ENCODE results near the gene ZNHIT2.
"Not testable (repeated sequence)": the region's sequence is repeated elsewhere in the genome, so short reads cannot be mapped to it uniquely, and the experiment has no call there.

ZNHIT2 gene

DNA sequence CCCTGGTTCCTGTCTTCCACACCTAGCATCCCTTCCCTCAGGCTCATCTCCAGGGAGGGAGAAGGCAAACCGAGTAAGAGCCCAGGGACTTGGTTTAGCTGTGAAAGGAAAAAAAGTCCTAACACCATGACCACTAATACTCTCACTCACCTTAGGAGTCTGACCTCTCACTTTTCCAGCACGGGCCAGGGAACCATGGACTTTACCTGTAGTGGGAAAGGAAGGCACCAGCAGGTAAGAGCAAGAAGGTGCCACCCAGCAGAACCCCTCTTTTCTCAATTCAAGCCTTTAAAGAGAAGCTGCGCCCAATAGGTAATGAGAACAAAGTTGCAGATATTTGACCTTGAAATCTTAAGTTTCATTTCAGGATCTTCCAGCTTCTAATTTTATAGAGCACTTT lies 3.3 kb upstream of the ZNHIT2 start:
- Histone ChIP-seq H3K4me2 (ENCODE audit: low read length) (peak overlapping the region; percentile 86), H3K4me1 (ENCODE audit: control insufficient read depth, low read length) (peaks cover 62% of the 10 kb centered on the region), H3K27ac (ENCODE audit: low read depth, low read length) (peak overlapping the region; percentile 86), H3K36me3 (ENCODE audit: control insufficient read depth, low read length) (peaks cover 85% of the 10 kb centered on the region), H3K4me3 (ENCODE audit: low read length) (peak overlapping the region; percentile 100), H3K9me3 (ENCODE audit: control insufficient read depth, insufficient read depth, low read length) (no peaks in the 10 kb centered on the region), H3K79me2 (ENCODE audit: control insufficient read depth, low read length) (peaks cover 77% of the 10 kb centered on the region), H3F3A (ENCODE audit: control insufficient read depth, insufficient read depth) (peaks cover 47% of the 10 kb centered on the region), H3K9me2 (replicated peaks; ENCODE audit: control insufficient read depth, low read length) (no peaks in the 10 kb centered on the region), H4K20me1 (ENCODE audit: control insufficient read depth, insufficient read depth, low read depth, low read length) (peaks cover 3% of the 10 kb centered on the region; the same call in 1 of the 2 replicates), H3K27me3 (ENCODE audit: control insufficient read depth, low read length) (no peaks in the 10 kb centered on the region)
- TF ChIP-seq, protein P1, sequence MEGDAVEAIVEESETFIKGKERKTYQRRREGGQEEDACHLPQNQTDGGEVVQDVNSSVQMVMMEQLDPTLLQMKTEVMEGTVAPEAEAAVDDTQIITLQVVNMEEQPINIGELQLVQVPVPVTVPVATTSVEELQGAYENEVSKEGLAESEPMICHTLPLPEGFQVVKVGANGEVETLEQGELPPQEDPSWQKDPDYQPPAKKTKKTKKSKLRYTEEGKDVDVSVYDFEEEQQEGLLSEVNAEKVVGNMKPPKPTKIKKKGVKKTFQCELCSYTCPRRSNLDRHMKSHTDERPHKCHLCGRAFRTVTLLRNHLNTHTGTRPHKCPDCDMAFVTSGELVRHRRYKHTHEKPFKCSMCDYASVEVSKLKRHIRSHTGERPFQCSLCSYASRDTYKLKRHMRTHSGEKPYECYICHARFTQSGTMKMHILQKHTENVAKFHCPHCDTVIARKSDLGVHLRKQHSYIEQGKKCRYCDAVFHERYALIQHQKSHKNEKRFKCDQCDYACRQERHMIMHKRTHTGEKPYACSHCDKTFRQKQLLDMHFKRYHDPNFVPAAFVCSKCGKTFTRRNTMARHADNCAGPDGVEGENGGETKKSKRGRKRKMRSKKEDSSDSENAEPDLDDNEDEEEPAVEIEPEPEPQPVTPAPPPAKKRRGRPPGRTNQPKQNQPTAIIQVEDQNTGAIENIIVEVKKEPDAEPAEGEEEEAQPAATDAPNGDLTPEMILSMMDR (IDR thresholded peaks at IDR 0.05; ENCODE audit: low read depth, low read length, poor library complexity, severe bottlenecking), result no peak
- TF ChIP-seq EZH2phosphoT487 (IDR thresholded peaks at IDR 0.05; ENCODE audit: borderline replicate concordance, low read length), result no peak

- peaks cover 3% of the 10 kb centered on the region; the same call in 1 of the 2 replicates for H4K20me1 ChIP-seq (ENCODE audit: control insufficient read depth, insufficient read depth, low read depth, low read length)
- H3K4me3 ChIP-seq (ENCODE audit: low read length), result peak overlapping the region; percentile 100; the same call in 1 of the 2 replicates
- H3K9me3 ChIP-seq (ENCODE audit: control insufficient read depth, insufficient read depth, low read length), result no peaks in the 10 kb centered on the region
- H3K4me1 ChIP-seq (ENCODE audit: control insufficient read depth, low read length), result peaks cover 70% of the 10 kb centered on the region
- H3K27me3 ChIP-seq (ENCODE audit: control insufficient read depth, low read length), result no peaks in the 10 kb centered on the region
- H3K36me3 ChIP-seq (ENCODE audit: control insufficient read depth, low read length), result peaks cover 85% of the 10 kb centered on the region
- TF ChIP-seq, protein P1 (IDR thresholded peaks at IDR 0.05; ENCODE audit: low read depth, low read length, poor library complexity, severe bottlenecking), result no peak
- peaks cover 82% of the 10 kb centered on the region for H3K79me2 ChIP-seq (ENCODE audit: control insufficient read depth, low read length)
- H3F3A ChIP-seq (ENCODE audit: control insufficient read depth, insufficient read depth), result peaks cover 40% of the 10 kb centered on the region
- peak overlapping the region; percentile 86 for H3K4me2 ChIP-seq (ENCODE audit: low read length)
- peak overlapping the region; percentile 86 for H3K27ac ChIP-seq (ENCODE audit: low read depth, low read length)
- H3K9me2 ChIP-seq (replicated peaks; ENCODE audit: control insufficient read depth, low read length), result no peaks in the 10 kb centered on the region
Measured at GRCh38 chr11:65119670-65119995, 2.1 kb upstream of the ZNHIT2 start.

DNA sequence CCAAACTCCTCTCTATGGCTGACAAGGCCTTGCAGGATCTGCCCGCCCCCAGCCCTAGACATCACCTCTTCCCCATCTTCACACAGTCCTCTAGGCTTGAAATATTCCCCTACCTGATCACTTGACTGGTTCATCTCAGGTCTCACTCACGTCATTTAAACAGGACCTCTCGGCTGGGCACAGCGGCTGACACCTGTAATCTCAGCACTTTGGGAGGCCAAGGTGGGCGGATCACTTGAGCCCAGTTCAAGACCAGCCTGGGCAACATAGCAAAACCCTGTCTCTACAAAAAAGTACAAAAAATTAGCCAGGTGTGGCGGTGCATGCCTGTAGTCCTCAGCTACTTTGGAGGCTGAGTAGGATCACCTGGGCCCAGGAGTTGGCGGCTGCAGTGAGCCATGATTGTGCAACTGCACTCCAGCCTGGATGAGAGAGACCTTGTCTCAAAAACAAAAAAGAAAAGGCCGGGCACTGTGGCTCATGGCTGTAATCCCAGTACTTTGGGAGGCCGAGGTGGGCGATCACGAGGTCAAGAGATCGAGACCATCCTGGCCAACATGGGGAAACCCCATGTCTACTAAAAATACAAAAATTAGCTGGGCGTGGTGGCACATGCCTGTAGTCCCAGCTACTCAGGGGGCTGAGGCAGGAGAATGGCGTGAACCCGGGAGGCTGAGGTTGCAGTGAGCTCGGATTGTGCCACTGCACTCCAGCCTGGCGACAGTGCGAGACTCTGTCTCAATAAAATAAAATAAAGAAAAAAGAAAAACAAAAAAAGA lies 1.6 kb upstream of the ZNHIT2 start:
- Histone ChIP-seq H3K79me2 (ENCODE audit: control insufficient read depth, low read length) (peaks cover 82% of the 10 kb centered on the region), H3K27ac (ENCODE audit: low read depth, low read length) (peak overlapping the region; percentile 86), H3K4me1 (ENCODE audit: control insufficient read depth, low read length) (peaks cover 71% of the 10 kb centered on the region), H3K36me3 (ENCODE audit: control insufficient read depth, low read length) (peaks cover 85% of the 10 kb centered on the region), H3F3A (ENCODE audit: control insufficient read depth, insufficient read depth) (peaks cover 36% of the 10 kb centered on the region), H3K4me2 (ENCODE audit: low read length) (peak overlapping the region; percentile 86)
- not testable (repeated sequence) for H3K9me2 ChIP-seq (replicated peaks; ENCODE audit: control insufficient read depth, low read length); H3K4me3 ChIP-seq (ENCODE audit: low read length); H3K9me3 ChIP-seq (ENCODE audit: control insufficient read depth, insufficient read depth, low read length); H4K20me1 ChIP-seq (ENCODE audit: control insufficient read depth, insufficient read depth, low read depth, low read length); H3K27me3 ChIP-seq (ENCODE audit: control insufficient read depth, low read length)

- peaks cover 82% of the 10 kb centered on the region for H3K79me2 ChIP-seq (ENCODE audit: control insufficient read depth, low read length)
- peak overlapping the region; percentile 44 for H3K4me3 ChIP-seq (ENCODE audit: low read length)
- H3F3A ChIP-seq (ENCODE audit: control insufficient read depth, insufficient read depth), result peaks cover 42% of the 10 kb centered on the region
- peak overlapping the region; percentile 86 for H3K27ac ChIP-seq (ENCODE audit: low read depth, low read length)
- no peaks in the 10 kb centered on the region for H3K9me3 ChIP-seq (ENCODE audit: control insufficient read depth, insufficient read depth, low read length)
- TF ChIP-seq, protein P1 (IDR thresholded peaks at IDR 0.05; ENCODE audit: low read depth, low read length, poor library complexity, severe bottlenecking), result no peak
- no peak for TF ChIP-seq EZH2phosphoT487 (IDR thresholded peaks at IDR 0.05; ENCODE audit: borderline replicate concordance, low read length)
- H4K20me1 ChIP-seq (ENCODE audit: control insufficient read depth, insufficient read depth, low read depth, low read length), result peaks cover 3% of the 10 kb centered on the region; the same call in 1 of the 2 replicates
- H3K4me2 ChIP-seq (ENCODE audit: low read length), result peak overlapping the region; percentile 46
- peaks cover 87% of the 10 kb centered on the region for H3K36me3 ChIP-seq (ENCODE audit: control insufficient read depth, low read length)
- H3K4me1 ChIP-seq (ENCODE audit: control insufficient read depth, low read length), result peaks cover 73% of the 10 kb centered on the region
- H3K27me3 ChIP-seq (ENCODE audit: control insufficient read depth, low read length), result no peaks in the 10 kb centered on the region
- H3K9me2 ChIP-seq (replicated peaks; ENCODE audit: control insufficient read depth, low read length), result no peaks in the 10 kb centered on the region
Measured at GRCh38 chr11:65118097-65118837, 766 bp upstream of the ZNHIT2 start.
